GM18505 (cell line): Measurements from ENCODE around the gene SUPT7L.

Source experiments
- ATAC-seq: cut with Tn5 transposase; IDR thresholded peaks from one replicate; pipeline ENCODE4 v1.9.1; 2021; ENCODE audit not compliant: unreplicated experiment
- POLR2A ChIP-seq: IDR thresholded peaks from 4 replicates; pipeline ENCODE4 v1.6.1; 2011; ENCODE audit warnings: borderline replicate concordance; ENCODE audit not compliant: insufficient read depth, insufficient read length; ENCODE audit errors: extremely low read depth

Gene SUPT7L

DNA sequence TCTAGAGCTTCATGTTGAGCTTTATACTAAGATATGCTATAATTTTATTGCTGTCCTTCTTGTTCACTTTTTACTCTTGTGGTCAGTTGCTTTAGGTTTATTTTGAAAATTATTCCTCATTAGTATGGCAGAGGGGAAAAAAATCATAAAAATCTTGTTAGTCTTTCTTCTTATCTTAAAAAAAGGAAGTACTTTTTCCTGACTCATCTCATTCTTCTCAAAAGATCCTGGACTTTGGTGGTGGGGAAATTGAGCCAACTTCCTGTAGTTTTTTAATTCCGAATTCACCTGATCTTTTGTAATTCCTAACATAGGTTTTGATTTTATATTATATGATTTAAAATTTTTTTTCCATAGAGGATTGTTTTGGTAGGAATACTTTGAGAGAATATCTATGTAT is 4.0 kb upstream of the SUPT7L start:
- no peak for TF ChIP-seq POLR2A
- no peak for ATAC-seq

DNA sequence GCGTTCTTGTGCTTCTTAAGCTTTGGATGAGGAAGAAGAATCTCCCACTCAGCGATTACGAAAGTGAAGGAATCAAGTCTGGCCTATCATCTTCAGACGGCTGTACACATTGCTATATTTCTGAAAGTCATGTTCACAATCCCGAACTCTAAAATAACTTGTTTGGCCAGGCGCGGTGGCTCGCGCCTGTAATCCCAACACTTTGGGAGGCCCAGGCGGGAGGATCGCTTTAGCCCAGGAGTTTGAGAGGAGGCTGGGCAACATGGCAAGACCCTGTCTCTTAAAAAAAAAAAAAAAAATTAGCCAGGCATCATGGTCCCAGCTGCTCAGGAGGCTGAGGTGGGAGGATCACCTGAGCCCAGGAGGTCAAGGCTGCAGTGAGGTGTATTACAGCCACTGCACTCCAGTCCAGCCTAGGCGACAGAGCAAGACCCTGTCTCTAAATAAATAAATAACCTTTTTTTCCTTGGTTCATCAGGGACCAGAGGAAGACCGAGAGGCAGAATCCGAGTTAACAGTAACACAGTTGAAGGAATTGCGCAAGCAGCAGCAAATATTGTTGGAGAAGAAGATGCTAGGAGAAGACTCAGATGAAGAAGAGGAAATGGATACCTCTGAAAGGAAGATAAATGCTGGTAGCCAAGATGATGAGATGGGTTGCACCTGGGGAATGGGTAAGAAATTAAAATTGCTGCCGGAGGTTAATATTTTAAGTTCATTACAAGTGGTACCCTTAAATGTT is 1.4 kb upstream of the SUPT7L start:
- ATAC-seq: no peak
- no peak for TF ChIP-seq POLR2A

GRCh38 chr2:27664154-27664574 is 750 bp upstream of the SUPT7L start:
- ATAC-seq: no peak
- TF ChIP-seq POLR2A: no peak

- TF ChIP-seq POLR2A: no peak
- ATAC-seq: no peak
Measured at GRCh38 chr2:27661371-27661770, 2.0 kb downstream of the SUPT7L start.

- no peak for ATAC-seq
- no peak for TF ChIP-seq POLR2A
Measured at GRCh38 chr2:27655155-27655951, 8.1 kb downstream of the SUPT7L start.

DNA sequence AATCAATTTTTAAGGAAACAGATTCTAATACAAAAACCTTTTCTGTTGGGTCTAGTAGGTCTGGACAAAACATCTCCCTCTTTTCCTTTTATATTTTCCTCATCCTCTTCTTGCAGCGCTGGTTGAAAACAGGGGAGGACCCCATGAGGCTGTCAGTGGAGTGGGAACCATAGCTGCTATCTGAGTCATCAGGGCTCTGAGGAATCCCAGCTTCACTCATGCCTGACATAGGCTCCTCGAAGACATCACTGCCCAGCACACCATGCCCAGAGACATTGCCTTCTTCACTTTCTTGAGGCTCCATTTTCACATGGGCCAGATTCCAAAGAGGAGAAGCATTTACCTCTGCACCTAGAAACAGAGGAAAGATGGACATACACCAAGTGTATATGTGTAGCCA is 10.0 kb downstream of the SUPT7L start:
- TF ChIP-seq POLR2A: no peak
- ATAC-seq: no peak

DNA sequence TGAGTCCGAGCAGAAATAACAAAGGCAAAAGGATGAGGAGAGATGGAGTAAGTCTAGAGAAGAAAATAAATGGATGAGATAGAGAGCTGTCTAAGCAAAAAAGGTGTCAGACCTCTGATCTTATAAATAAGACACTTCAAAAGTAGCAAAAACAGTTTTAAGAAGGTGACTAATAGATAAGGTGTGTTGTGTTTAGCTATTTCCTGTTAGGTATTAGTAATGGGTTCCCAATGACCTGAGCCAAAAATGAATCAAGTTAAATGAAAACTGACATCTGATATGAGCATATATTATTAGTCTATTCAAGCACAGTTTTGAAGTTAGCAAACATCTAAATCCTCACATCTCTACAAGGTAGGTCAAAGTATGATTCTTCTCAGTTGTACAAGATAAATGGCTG is 10.6 kb downstream of the SUPT7L start:
- ATAC-seq: no peak
- no peak for TF ChIP-seq POLR2A

- no peak for ATAC-seq
Measured at GRCh38 chr2:27652341-27652740, 11.1 kb downstream of the SUPT7L start.

DNA sequence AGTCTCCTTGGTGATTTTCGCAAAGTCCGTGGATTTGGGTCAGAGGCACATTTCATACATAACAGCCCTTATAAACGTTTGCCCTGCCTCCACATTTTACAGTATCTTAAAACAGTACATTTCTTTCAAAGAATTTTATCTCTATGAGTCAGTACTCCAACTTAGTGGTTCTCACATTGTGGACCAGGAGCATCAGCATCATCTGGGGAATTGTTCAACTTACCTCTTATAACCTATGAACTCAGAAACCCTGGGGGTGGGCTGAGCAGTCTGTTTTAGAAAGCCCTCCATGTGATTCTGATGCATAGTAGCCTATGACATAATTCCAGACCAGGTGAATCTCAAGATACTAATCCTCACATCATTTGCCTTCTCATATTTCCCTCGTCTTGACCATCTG is 12.4 kb downstream of the SUPT7L start:
- TF ChIP-seq POLR2A: no peak
- no peak for ATAC-seq

More at GRCh38 chr2:27652341-27652740, 11.1 kb downstream of the SUPT7L start:
- no peak for TF ChIP-seq POLR2A

DNA sequence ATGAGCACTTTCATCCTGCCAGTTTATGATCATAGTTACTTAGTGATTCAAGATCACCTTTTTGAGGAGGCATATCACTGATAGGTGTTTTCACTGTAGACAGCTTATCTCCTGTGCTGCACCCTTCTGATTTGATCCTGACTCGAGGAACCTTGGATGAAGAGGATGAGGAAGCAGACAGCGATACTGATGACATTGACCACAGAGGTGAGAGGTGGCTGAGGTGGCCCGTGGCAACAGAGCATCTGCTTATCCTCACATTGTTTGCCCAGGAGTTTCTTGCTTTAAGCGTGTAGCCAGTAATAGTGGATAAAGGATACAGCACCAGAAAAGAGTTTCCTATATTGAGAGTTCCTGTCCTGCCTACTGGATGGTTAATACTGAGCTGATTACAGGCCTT is 15.7 kb downstream of the SUPT7L start:
- no peak for ATAC-seq
- no peak for TF ChIP-seq POLR2A

DNA sequence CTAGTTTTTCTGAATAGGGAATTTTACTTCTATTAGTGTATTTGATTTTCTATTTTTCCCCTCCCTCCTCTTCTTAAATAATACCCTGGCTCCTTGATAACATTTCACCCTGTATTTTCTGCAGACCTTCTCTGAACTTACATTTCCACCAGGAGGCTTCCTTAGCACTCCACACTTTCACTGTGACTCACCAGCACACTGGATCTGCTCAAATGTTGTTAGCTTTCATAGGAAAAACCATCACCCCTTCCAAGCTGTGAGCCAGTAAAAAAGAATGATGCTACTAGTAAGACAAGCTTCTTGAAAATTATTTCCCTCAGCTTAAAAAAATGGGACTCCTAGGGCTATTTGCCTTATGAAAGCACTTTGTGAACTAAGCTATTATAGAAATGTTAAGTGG is 16.1 kb downstream of the SUPT7L start:
- ATAC-seq: no peak
- TF ChIP-seq POLR2A: no peak

GRCh38 chr2:27645197-27645596 is 18.2 kb downstream of the SUPT7L start:
- ATAC-seq: no peak
- no peak for TF ChIP-seq POLR2A

DNA sequence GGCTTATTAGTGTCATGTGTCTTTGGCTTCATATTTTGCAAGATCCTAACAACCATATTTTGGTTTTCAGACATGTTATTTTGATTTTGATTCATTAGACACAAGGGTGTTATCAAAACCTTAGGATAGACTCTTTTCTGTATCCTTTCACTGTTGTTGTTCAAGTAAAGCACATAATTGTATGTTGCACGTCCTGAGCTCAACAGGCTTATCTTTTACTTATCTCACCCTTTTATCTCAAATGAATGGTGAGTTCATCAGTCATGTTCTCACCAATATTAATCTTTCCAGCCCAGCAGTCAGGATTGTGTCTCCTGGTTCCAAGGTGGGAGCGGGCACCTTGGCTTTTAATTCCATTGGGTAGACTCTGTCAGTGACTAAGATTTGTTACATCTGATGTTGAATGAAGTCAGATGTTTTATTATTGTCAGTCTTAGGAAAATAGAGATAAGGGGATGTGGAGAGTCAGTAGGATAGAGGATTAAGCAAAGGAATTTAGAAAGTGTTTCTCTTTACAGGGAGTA is 22.6 kb downstream of the SUPT7L start:
- ATAC-seq: no peak
- no peak for TF ChIP-seq POLR2A

- no peak for ATAC-seq
- no peak for TF ChIP-seq POLR2A
Measured at GRCh38 chr2:27638709-27639108, 24.7 kb downstream of the SUPT7L start.

DNA sequence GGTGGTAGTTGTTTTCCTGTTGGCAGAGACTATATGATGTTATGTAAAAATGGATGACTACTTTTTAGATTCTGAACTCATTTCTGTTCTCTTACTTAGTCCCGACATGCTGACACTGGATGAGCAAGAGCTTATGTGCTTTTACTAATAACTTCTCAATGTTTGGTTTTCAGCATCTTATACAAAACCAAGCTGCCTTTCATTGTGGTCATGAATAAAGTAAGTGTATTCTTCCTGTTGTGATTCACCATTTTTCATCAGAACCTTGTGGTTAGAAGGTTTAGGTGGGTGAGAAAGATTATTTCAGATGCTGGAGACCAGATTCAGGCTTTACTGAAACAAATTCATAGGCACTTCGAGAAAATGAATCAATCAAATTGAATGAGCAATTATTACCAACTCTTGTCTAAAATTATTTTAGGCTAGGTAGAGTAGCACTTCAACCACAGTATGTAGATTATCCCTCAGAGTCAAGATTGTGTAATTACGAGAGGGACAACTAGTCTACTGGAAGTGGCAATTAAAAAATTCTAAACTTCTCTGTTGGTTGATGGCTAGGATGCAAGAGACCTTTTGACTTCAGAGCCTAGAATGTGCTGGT is 25.3 kb downstream of the SUPT7L start:
- TF ChIP-seq POLR2A: no peak
- no peak for ATAC-seq

DNA sequence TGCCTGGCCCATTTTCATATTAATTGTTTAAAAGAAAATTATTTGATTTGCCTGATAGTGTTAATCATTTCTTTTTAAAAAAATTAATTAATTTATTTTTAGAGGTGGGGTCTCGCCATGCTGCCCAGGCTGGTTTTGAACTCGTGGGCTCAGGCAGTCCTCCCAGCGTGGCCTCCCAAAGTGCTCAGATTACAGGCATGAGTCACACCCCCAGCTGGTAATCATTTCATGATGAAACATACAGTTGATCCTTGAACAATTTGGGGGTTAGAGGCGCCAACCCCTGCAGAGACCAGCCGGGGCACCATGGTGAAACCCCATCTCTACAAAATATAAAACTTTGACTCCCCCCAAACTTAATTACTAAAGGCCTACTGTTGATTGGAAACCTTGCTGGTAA is 26.6 kb downstream of the SUPT7L start:
- ATAC-seq: no peak
- no peak for TF ChIP-seq POLR2A
